Left ventricle myocardium superior (tissue), 1 donor: ENCODE measurements around the gene SGSH. TPM values are rescaled to one million over a fixed set of nuclear protein-coding genes. Genes with fewer than 3 reads are reported as not detected.

Experiments used
- ATAC-seq: fragments of 200-7000 bp; cut with Tn5 transposase; one replicate; pipeline ENCODE4 v1.9.1; 2020; ENCODE audit warnings: mild to moderate bottlenecking, moderate library complexity
- DNase-seq: peaks from one replicate; pipeline ENCODE4 v3.0.0-alpha.2; 2020
- intact Hi-C: fragments of 100-400 bp; cut with micrococcal nuclease; formaldehyde crosslinking; loops from one replicate; pipeline ENCODE4 v1.11.0; 2022
- total RNA-seq: library from RNA; stranded (reverse); fragmentation: NEBNext Ultra II Directional; extraction: Animal tissue kit (Norgen Biotek cat#: 25700); gene quantifications from one replicate; pipeline ENCODE4 v1.2.1, GENCODE V29; 2021
- donor health status: DM: no; HTN: yes; CAD: no; lungs with severe emphysema.

Gene SGSH
- total RNA-seq, 1 donor from 2014 or later, result 11.4 TPM

DNA sequence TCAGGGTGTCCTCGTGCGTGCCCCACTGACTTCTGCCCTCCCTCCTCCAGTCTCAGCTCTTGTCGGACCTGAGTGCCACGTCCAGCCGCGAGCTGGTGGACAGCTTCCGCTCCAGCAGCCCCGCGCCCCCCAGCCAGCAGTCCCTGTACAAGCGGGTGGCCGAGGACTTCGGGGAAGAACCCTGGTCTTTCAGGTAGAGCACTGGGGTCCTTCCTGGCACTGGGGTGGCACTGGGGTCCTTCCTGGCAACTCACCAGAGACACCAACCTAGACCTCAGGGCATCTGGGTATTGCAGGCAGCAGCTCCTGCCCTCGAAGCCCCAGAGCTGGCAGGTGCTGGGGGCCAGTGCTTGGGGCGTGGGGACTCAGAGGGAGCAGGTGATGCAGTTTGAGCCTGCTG lies 25.0 kb downstream of the SGSH start:
- intact Hi-C loops, result no loop called here
- no peak for DNase-seq

DNA sequence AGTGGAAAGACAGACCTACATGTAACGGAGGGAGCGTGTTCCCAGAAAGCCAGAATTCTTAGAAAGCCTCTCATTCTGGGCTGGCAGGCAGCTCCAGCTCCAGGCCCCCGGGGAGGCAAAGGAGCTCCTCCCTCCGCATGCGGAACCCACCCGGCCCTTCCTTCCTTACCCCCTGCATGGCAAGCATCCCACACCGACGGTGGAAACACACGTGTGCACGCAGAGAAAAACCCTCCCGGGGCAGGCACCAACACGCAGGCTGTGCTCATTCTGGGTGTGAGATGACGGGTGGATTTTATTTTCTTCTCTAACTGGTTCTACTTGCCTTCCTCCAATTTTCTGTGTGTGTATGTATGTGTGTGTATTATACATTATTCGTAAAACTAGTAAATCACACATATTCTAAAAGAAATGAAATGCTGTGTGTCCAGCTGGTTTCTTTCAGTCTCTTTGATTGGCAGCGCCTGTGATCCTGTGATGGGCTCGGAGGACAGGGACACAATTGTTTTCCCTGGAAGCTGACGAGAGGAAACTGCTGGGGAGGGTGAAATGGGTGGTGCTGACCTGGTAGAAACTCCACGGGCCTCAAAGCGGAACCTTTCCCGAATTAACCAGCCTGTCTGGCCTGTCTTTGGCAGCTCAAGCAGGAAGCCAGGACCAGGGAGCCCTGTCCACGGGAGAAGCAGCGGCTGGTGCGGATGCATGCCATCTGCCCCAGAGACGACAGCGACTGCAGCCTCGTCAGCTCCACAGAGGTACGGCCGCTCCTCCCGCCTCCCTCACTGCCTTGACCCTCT lies 28.1 kb downstream of the SGSH start:
- ATAC-seq (peak; percentile 24), DNase-seq (no peak)
- intact Hi-C loops, result no loop called here

More for the DNA sequence above, 25.0 kb downstream of the SGSH start:
- no peak for ATAC-seq

DNA sequence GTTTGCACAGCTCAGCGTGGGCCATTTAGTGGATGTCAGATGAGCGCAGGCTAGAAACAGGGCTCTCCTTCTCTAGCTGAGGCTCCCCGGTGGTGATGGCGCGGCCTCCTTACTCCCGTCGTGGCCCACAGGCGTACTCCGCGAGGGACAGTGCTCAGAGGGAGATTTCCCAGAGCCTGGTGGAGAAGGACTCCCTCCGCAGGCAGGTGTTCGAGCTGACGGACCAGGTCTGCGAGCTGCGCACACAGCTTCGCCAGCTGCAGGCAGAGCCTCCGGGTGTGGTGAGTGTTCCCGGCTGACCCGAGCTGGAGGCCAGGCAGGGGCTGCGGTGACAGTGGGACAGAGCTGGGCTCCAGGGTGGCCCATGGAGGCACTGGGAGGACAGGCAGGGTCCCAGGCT lies 28.9 kb downstream of the SGSH start:
- ATAC-seq, result no peak
- intact Hi-C loops, result no loop called here
- no peak for DNase-seq

DNA sequence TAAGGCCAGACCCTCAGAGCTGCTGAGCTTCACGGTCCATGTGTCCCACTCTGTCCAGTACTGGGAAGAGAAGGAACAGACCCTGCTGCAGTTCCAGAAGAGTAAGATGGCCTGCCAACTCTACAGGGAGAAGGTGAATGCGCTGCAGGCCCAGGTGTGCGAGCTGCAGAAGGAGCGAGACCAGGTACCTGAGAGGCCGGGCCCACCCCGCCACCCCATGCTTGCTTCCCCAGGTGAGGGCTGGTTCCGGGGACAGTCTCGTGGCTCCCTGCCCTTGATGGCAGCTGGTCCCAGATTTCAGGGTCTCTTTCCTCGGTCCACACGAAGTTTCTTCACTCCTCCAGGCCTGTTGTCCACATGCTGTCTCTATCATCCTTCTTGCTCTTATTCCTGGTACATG lies 29.4 kb downstream of the SGSH start:
- ATAC-seq (no peak), DNase-seq (no peak)
- intact Hi-C loops, result no loop called here

DNA sequence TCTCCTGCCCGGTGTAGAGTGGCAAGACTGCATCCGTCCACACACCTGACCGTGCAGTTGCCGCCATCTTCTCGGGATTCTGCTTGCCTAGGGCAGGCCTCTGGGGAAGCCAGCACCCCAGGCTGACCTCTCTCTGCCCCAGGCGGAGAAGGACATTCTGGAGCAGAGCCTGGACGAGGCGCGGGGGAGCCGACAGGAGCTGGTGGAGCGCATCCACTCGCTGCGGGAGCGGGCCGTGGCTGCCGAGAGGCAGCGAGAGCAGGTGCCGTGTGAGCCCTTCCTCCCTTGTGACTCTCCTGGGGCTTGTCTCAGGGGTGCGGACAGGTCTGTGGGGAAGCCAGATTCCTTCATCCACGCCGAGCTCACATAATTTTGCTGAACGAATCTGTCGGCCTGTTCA lies 30.5 kb downstream of the SGSH start:
- DNase-seq (no peak), ATAC-seq (no peak)
- intact Hi-C loops, result no loop called here

DNA sequence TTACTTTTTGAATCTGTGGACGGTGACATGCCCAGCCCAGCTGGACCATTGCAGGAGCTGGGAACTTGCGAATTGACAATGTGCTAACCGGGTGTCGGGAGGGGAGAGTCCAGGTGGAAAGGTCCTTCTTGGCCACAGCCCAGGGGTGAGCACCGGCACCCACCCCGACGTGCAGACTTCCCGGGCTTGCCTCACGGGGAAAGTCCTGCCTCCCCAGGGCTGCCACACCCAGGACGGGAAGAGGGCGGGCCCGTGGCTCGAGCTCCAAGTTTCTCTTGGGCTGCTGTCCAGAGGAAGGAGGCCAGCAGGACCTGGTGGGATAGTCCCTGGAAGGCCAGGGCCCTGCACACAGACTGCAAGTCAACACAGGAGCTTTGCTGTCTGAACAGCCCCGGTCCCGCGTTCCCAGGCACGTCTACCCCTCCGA lies 32.6 kb downstream of the SGSH start:
- intact Hi-C loops, result no loop called here
- ATAC-seq, result peak; percentile 89

DNA sequence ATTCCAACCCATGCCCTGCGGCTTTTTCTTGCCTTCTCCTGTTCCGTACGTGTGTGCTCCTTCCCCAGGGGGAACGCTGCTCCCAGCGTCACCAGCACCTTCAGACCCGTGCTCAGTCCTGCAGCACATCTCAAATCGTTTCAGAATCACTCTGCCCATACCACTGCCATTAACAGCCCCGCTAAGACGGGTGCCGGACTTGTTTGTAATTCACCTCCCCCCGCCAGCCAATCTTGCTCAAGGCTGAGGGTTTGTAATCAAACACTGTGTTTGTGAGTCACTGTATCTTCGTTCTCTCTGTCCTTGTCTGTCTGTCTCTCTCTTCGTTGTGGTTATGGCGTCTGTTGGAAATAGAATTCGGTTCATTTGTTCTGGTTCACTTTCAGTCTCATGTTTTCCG lies 33.0 kb downstream of the SGSH start:
- DNase-seq (no peak), ATAC-seq (no peak)
- intact Hi-C loops, result no loop called here

More for the DNA sequence above, 32.6 kb downstream of the SGSH start:
- DNase-seq, result peak; percentile 73

DNA sequence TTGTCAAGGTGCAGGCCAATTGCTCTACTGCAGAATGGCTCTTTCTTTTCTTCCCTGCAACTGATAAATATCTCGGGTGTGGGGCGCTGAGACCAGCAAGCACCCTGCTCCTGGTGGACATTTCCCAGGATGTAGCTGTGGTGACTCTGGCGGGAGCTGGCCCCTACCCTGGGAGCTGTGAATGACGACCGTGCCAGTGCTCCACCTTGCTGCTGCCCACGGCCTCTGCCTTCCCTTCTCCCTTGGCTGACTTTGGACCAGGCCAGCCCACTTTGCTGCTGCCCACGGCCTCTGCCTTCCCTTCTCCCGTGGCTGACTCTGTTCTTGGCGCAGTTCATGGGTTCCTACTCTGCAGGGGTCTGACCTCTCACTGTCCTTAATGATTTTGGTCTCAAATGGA lies 34.2 kb downstream of the SGSH start:
- ATAC-seq, result no peak
- DNase-seq, result no peak
- intact Hi-C loops, result no loop called here

DNA sequence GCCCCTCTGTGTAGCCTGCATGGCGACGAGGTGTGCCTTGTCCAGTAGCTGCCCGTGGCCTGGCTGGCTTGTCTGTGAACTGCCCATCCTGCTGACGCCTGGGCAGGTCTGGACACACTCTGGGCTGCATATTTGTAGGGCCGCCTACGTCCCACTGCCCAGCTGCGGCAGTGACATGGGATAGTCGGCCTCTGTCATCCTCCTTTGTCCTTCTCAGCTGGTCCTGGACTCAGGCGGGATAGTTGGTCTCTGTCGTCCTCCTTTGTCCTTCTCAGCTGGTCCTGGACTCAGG lies 35.8 kb downstream of the SGSH start:
- intact Hi-C loops, result no loop called here
- no peak for DNase-seq
- no peak for ATAC-seq

DNA sequence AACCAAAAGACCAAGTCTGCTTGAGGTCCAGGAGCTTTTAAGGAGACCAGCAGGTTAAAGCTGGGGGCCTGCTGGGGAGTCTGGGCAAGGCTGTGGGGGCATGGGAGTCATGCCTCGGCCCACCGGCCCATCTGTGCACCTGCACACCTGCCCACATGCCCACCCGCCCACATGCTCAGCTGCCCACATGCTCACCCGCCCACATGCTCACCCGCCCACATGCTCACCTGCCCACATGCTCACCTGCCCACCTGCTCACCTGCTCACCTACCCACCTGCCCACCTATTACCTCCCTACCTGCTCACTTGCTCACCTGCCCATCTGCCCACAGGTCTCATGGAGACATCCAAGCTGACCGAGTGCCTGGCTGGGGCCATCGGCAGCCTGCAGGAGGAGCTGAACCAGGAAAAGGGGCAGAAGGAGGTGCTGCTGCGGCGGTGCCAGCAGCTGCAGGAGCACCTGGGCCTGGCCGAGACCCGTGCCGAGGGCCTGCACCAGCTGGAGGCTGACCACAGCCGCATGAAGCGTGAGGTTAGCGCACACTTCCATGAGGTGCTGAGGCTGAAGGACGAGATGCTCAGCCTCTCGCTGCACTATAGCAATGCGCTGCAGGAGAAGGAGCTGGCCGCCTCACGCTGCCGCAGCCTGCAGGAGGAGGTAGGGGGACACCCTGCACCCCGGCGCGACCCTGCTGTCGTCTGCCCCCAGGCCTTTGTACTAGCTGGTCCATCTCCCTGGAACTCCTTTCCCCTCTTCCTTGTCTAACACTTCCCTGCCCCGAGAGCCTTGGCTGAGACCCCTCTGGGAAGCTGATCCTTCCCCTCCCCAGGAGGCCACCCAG lies 36.3 kb downstream of the SGSH start:
- intact Hi-C loops, result no loop called here
- DNase-seq (no peak), ATAC-seq (no peak)

DNA sequence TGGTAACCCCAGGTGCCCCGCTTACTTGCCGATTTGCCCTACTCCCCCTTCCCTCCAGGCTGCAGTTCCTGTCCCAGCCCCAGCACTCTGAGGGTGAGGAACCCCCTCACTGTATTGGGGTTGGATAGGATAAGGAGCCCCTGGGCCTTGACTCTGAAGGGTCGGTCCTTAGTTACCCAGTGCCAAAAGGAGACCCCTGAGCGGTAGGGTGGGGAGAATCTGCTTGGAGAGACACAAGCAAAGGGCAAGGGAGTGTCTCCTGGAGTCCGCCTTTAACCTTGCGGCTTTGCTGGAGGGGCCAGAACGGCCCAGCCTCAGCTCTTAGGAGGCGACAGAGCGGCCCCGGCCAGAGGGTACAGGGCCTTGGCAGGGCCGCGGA lies 37.3 kb downstream of the SGSH start:
- ATAC-seq (no peak), DNase-seq (peak; percentile 13)
- intact Hi-C loops, result no loop called here

DNA sequence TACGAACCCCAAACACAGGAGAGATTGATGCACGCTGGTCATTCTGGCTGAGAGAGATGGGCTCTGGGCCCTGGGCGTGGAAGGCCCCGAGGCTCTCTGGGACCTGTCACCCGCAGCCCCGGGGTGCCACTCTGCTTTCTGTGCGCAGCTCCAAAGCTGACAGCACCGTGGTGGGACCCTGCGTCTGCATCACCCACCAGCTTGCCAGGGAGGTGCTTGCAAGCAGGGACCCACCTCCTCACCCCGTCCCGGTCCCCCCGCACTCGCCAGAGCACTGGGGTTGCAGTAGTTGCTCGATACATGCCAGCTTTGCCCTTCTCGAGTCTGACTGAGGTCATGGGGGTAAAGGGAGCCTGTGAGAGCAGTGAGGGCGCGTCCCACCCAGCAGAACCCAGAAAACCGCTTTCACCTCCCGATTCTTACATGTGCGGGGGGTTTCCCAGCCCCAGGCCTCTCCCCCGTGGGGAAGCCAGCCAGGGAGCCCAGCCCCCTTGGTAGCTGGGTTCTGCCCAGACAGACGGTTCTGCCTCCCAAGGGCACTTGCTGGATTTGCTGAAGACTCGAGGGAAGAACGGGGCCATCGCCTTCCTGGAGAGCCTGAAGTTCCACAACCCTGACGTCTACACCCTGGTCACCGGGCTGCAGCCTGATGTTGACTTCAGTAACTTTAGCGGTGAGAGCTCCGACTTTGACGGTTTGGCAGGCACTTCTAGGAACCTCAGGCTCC lies 37.9 kb downstream of the SGSH start:
- peak; percentile 16 for DNase-seq
- no peak for ATAC-seq
- intact Hi-C loops, result no loop called here

DNA sequence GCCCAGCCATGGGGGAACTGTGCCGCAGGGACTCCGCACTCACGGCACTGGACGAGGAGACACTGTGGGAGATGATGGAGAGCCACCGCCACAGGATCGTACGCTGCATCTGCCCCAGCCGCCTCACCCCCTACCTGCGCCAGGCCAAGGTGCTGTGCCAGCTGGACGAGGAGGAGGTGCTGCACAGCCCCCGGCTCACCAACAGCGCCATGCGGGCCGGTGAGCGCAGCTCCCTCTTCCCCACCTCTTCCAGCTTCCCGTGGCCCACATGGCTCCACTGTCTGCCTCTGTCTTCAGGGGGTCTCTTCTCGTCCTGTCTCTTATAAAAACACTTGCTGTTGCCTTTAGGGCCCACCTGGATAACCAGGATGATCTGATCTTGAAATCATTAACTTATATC lies 38.7 kb downstream of the SGSH start:
- no peak for DNase-seq
- no peak for ATAC-seq
- intact Hi-C loops, result no loop called here

DNA sequence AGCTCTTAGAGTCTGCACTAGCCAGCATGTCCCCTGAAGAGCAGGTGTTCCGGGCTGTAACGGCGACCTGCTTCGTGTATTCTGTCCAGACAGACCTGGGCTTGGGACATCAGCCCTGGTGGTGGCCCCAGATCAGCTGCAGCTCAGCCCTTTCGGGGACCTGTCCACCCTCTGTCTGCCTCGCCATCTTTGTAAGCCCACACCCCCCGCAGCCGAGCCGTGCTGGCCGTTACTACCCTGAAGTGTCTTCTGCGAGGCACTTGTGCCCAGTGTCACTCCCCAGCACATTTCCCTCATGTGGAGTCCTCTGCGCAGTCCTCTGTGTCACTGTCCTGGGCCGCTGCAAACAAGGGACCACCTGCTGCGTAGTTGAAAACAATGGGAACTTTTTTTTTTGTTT lies 39.9 kb downstream of the SGSH start:
- intact Hi-C loops, result no loop called here
- DNase-seq, result no peak
- ATAC-seq, result no peak

DNA sequence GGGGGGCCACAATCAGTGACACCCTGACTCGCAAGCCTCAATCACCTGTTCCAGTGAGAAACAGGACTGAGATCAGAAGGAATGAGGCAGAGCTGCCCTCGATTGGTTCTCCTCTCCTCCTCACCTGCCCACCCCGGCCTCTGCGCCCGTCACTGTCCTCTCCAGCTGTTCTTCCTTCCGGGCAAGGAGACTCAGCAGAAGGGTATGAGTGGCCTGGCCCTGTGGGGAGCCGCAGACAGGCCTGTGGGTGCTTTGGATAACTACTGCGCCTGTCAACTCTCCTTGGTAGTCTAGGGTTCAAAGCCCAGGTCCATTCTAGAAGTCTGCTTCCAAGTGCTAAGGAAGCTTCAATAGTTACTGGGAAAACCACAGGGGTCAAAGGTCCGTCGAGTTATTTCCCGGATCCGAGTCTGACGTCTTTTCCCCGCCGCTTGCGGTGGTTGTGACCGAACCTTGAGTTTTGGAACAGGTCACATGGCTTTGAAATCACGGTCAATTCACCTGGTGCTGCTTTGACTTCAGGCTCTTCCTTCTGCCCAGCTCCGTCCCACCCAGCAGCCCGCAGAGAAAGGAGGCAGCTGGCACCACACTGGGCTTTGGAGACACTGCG lies 42.0 kb downstream of the SGSH start:
- no peak for ATAC-seq
- intact Hi-C loops, result no loop called here
- DNase-seq, result no peak

DNA sequence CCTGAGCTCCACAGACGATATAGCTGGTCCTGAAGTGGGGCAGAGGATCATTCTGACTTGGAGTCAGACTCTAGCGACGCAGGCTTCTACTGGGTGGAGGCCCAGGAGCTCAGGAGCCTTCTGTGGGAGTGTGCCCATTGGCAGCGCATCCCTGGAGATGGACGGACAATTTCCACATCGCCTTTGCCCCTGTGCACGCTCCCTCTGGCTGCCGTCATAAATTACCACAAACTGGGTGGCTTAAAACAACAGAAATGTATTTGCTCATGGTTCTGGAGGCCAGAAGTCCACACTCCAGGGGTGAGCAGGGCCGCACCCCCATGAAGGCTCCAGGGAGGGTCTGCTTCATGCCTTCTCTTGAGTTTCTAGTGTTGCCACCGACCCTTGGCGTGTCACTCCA lies 43.4 kb downstream of the SGSH start:
- intact Hi-C loops, result no loop called here
- DNase-seq (no peak), ATAC-seq (no peak)

DNA sequence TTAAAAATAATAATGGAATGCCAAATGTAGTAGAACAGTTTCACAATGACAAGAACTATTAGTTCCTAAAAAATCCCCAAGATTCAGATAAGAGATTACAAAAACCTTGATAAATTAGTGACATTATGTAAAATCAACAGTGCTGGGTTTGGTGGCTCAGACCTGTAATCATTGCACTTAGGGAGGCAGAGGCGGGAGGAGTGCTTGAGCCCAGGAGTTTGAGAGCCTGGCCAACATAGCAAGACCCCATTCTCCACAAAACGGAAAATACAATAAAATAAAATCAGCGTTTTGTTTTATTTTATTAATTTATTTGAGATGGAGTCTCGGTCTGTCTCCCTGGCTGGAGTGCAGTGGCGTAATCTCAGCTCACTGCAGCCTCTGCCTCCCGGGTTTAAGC lies 46.2 kb downstream of the SGSH start:
- ATAC-seq (no peak), DNase-seq (no peak)
- intact Hi-C loops, result no loop called here

DNA sequence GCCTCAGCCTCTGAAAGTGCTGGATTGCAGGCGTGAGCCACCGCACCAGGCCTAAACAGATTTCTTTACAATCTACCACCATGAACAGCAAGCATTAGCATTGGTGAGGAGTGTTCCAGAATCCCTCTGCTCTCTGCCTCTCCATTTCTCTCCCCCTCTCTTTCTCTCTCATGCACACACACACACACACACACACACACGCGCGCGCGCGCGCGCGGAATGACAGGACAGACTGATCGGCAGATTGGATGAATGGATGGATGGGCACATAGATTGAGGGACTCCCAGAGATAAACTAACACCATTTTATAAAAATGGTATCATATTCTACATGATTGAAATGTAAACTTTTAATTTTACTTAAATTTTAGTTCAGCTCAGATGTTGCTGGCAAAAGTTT lies 47.0 kb downstream of the SGSH start:
- DNase-seq (no peak), ATAC-seq (no peak)
- intact Hi-C loops, result no loop called here

DNA sequence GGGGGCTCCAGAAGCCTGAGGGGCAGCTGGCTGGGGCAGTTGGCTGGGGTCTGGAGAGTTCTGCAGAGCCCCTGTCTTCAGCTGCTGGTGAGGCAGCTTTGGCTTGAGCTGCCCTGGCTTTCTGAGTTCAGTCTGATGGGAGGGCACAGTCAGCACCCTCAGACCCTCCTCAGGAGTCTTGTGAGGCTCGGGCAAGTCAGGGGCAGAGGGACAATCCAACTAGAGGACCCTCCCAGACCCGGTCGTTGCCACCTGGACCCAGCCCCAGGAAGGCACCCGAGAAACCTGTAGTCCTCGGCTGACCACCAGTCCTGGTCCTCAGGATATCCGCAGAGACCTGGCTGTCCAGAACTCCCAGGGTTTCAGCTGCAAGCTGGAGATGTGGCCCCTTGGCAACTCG lies 48.5 kb downstream of the SGSH start:
- no peak for ATAC-seq
- intact Hi-C loops, result no loop called here
- no peak for DNase-seq
